Esophagus muscularis mucosa (tissue), 4 donors: Measurements from ENCODE around the gene TSEN15. TPM values are rescaled to one million over a fixed set of nuclear protein-coding genes. Genes with fewer than 3 reads are reported as not detected.

ENCODE experiments used
- DNase-seq: peaks from one replicate; pipeline ENCODE4 v3.0.0-alpha.2; 2017; ENCODE audit errors: extremely low spot score
- H3K27ac ChIP-seq, 4 donors: fragments of 200-600 bp; sonication (generic); replicated peaks in 1 of 4; 1 replicate in 3 of 4; 2 replicates in 1 of 4; pipeline ENCODE4 v1.5.1; 2016 to 2019; ENCODE audit warnings: mild to moderate bottlenecking in 1 of 4
- H3K27me3 ChIP-seq, 4 donors: fragments of 200-600 bp; sonication (generic); one replicate each; pipeline versions ENCODE4 v1.5.1 to v1.6.0; 2016 to 2019
- H3K36me3 ChIP-seq, 4 donors: fragments of 200-600 bp; sonication (generic); one replicate each; pipeline ENCODE4 v1.5.1; 2016 to 2019
- H3K4me1 ChIP-seq, 4 donors: fragments of 200-600 bp; sonication (generic); one replicate each; pipeline ENCODE4 v1.5.1; 2016 to 2019
- H3K4me3 ChIP-seq, 4 donors: fragments of 200-600 bp; sonication (generic); 1 replicate in 2 of 4; 2 replicates in 2 of 4; pipeline ENCODE4 v1.5.1; 2016 to 2019; ENCODE audit warnings: mild to moderate bottlenecking in 4 of 4, moderate library complexity in 1 of 4
- H3K9me3 ChIP-seq, 4 donors: fragments of 200-600 bp; sonication (generic); 1 replicate in 3 of 4; 2 replicates in 1 of 4; pipeline ENCODE4 v1.5.1; 2016 to 2019
- CTCF ChIP-seq, 3 experiments: fragments of 200-600 bp in 2 of 3; fragments of 450-650 bp in 1 of 3; sonication (generic) in 2 of 3; IDR thresholded peaks; one replicate each; pipeline ENCODE4 v1.5.1; 2017 to 2019; ENCODE audit warnings: antibody characterized with exemption in 3 of 3, mild to moderate bottlenecking in 2 of 3, moderate library complexity in 1 of 3
- EP300 ChIP-seq: sonication (generic); formaldehyde crosslinking; IDR thresholded peaks from one replicate; pipeline ENCODE4 v1.6.1; 2017; ENCODE audit warnings: antibody characterized with exemption
- POLR2A ChIP-seq: fragments of 450-650 bp; IDR thresholded peaks from one replicate; pipeline ENCODE4 v1.6.1; 2017; ENCODE audit warnings: antibody characterized with exemption, moderate library complexity, mild to moderate bottlenecking, low read depth
- POLR2AphosphoS5 ChIP-seq, 2 donors: sonication (generic); formaldehyde crosslinking; IDR thresholded peaks; one replicate each; pipeline ENCODE4 v1.6.1; 2017; ENCODE audit warnings: antibody characterized with exemption in 2 of 2
- WGBS: methylation state at CpG from one replicate; pipeline ENCODE4 v1.1.5; 2018; 5-methylcytosine and 5-hydroxymethylcytosine counted together
- intact Hi-C: fragments of 100-400 bp; cut with DNase I; formaldehyde crosslinking; loops from one replicate; pipeline ENCODE4 v1.15.1; 2023
- total RNA-seq, 4 donors: library from RNA; depleted of rRNA; stranded (reverse); fragments of >200 nt; gene quantifications; one replicate each; pipeline versions ENCODE4 v1.1.0 to v1.2.1, GENCODE V29; 2016

TSEN15 gene
- total RNA-seq, 4 donors from 2014 or later = 27.3 to 52.3 (median 33.4) TPM

GRCh38 chr1:184065559-184065958, 14.0 kb downstream of the TSEN15 start:
- H3K27ac ChIP-seq = no peak overlapping the region
- peaks cover 5 to 28% (median 25%) of the 10 kb centered on the region in 4 donors for H3K4me1 ChIP-seq
- intact Hi-C loops = no loop called here
- H3K9me3 ChIP-seq = no peaks in the 10 kb centered on the region
- no peak for DNase-seq
- no peaks in the 10 kb centered on the region for H3K27me3 ChIP-seq
- peaks cover 0 to 12% (median 3%) of the 10 kb centered on the region in 4 donors for H3K36me3 ChIP-seq
- no peak for TF ChIP-seq CTCF (IDR thresholded peaks at IDR 0.05)
- TF ChIP-seq POLR2A = no peak
- no peak for TF ChIP-seq POLR2AphosphoS5 (IDR thresholded peaks at IDR 0.05)
- no peak for TF ChIP-seq EP300
- H3K4me3 ChIP-seq = no peak overlapping the region

GRCh38 chr1:184068354-184068753, 16.8 kb downstream of the TSEN15 start:
- H3K4me3 ChIP-seq = no peak overlapping the region
- no peak overlapping the region for H3K27ac ChIP-seq
- DNase-seq = no peak
- no peaks in the 10 kb centered on the region for H3K27me3 ChIP-seq
- peaks cover 0 to 23% (median 5%) of the 10 kb centered on the region in 4 donors for H3K36me3 ChIP-seq
- TF ChIP-seq CTCF (IDR thresholded peaks at IDR 0.05) (no peak), POLR2AphosphoS5 (IDR thresholded peaks at IDR 0.05) (no peak), POLR2A (no peak), EP300 (no peak)
- no peaks in the 10 kb centered on the region for H3K9me3 ChIP-seq
- intact Hi-C loops = no loop called here
- peaks cover 0 to 2% (median under 1%) of the 10 kb centered on the region in 4 donors for H3K4me1 ChIP-seq

- 78% methylated on average over 2 of the region's 2 CpGs for WGBS
- no peak overlapping the region for H3K27ac ChIP-seq
- H3K4me1 ChIP-seq = peaks cover 0 to under 1% (median under 1%) of the 10 kb centered on the region in 4 donors
- H3K36me3 ChIP-seq = peaks cover 0 to 29% (median 5%) of the 10 kb centered on the region in 4 donors
- no peaks in the 10 kb centered on the region for H3K9me3 ChIP-seq
- no peak for DNase-seq
- H3K4me3 ChIP-seq = no peak overlapping the region
- H3K27me3 ChIP-seq = no peaks in the 10 kb centered on the region
- no peak for TF ChIP-seq POLR2A
- TF ChIP-seq POLR2AphosphoS5 (IDR thresholded peaks at IDR 0.05) = no peak
- no peak for TF ChIP-seq CTCF (IDR thresholded peaks at IDR 0.05)
- TF ChIP-seq EP300 = no peak
- intact Hi-C loops = no loop called here
Observed at GRCh38 chr1:184069675-184070074, 18.1 kb downstream of the TSEN15 start.

GRCh38 chr1:184072376-184072775, 20.8 kb downstream of the TSEN15 start:
- TF ChIP-seq POLR2AphosphoS5 (IDR thresholded peaks at IDR 0.05) (no peak), CTCF (IDR thresholded peaks at IDR 0.05) (no peak), EP300 (no peak), POLR2A (no peak)
- no peak overlapping the region for H3K4me3 ChIP-seq
- peaks cover 0 to 19% (median 2%) of the 10 kb centered on the region in 4 donors for H3K36me3 ChIP-seq
- no peak for DNase-seq
- no peaks in the 10 kb centered on the region for H3K9me3 ChIP-seq
- no peaks in the 10 kb centered on the region for H3K27me3 ChIP-seq
- intact Hi-C loops = no loop called here
- no peak overlapping the region for H3K27ac ChIP-seq
- 87% methylated on average over 2 of the region's 2 CpGs for WGBS
- peaks cover 5 to 23% (median 17%) of the 10 kb centered on the region in 4 donors for H3K4me1 ChIP-seq

- H3K36me3 ChIP-seq = peaks cover 0 to 18% (median 2%) of the 10 kb centered on the region in 4 donors
- DNase-seq = no peak
- peak overlapping the region; percentile 29 to 58 (median 39) for H3K27ac ChIP-seq
- 100% methylated on average over 2 of the region's 2 CpGs for WGBS
- TF ChIP-seq POLR2A = no peak
- no peak for TF ChIP-seq POLR2AphosphoS5 (IDR thresholded peaks at IDR 0.05)
- TF ChIP-seq CTCF (IDR thresholded peaks at IDR 0.05) = no peak
- TF ChIP-seq EP300 = no peak
- no peaks in the 10 kb centered on the region for H3K9me3 ChIP-seq
- intact Hi-C loops = loop anchor here (2.0 kb wide), 1 partner anchor 148 kb away; no protein-coding TSS in a partner anchor
- no peaks in the 10 kb centered on the region for H3K27me3 ChIP-seq
- peaks cover 12 to 38% (median 29%) of the 10 kb centered on the region in 4 donors for H3K4me1 ChIP-seq
- H3K4me3 ChIP-seq = no peak overlapping the region
Observed at GRCh38 chr1:184074383-184074782, 22.9 kb downstream of the TSEN15 start.
